ENCODE measurements around the gene RAE1.

RAE1 gene

GRCh38 chr20:57351042-57351783 is at the start of gene RAE1:
Gene RAE1, plus strand, starts transcription at chr20:57351255. Its CDS starts 2,784 bp downstream, at chr20:57354039.
- peak; percentile 87 for DNase-seq

DNA sequence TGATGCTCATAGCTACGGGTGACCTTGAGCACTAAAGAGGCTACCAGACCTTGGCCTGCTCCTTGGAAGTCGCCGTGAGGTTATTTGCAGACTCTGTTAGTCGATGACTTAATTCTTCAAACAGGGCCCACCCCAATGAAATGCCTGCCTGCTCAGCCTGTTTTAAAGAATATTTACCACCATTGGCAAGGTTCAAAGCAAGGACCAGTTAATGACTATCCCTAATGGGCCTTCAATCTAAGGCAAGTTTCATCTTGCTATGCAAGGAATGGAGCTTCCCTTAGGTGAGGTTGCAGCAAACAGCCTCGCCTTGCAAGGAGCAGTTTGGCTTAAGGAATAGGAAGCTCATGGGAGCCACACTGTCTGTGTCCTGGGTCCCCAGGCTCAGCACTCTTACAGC is 44.3 kb upstream of the RAE1 start:
- no peak for DNase-seq

GRCh38 chr20:57308451-57309271 is 42.4 kb upstream of the RAE1 start:
- DNase-seq, result no peak

- no peak for DNase-seq
Measured at GRCh38 chr20:57309544-57310115, 41.4 kb upstream of the RAE1 start.

GRCh38 chr20:57310821-57311514 is 40.1 kb upstream of the RAE1 start:
- no peak for DNase-seq

GRCh38 chr20:57312138-57312537 is 38.9 kb upstream of the RAE1 start:
- DNase-seq, result no peak

GRCh38 chr20:57313230-57313629 is 37.8 kb upstream of the RAE1 start:
- no peak for DNase-seq

DNA sequence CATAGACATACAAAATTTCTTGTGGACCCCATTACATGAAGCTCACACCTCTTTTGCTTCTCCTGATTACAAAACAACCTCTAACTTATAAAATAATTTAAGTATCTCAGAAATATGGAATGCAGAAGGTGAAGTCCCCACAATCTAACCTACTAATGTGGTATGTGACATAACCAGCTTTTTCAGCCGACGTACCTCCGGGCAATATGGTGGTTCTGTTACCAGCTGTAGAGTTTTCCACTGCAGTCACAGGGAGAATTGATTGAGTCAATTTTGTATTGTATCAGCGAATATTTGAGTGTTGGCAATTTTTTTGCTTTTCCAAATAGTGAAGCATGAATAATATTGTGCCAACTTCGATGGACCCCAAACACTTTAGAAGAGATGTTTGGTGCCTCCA is 37.1 kb upstream of the RAE1 start:
- no peak for DNase-seq

DNA sequence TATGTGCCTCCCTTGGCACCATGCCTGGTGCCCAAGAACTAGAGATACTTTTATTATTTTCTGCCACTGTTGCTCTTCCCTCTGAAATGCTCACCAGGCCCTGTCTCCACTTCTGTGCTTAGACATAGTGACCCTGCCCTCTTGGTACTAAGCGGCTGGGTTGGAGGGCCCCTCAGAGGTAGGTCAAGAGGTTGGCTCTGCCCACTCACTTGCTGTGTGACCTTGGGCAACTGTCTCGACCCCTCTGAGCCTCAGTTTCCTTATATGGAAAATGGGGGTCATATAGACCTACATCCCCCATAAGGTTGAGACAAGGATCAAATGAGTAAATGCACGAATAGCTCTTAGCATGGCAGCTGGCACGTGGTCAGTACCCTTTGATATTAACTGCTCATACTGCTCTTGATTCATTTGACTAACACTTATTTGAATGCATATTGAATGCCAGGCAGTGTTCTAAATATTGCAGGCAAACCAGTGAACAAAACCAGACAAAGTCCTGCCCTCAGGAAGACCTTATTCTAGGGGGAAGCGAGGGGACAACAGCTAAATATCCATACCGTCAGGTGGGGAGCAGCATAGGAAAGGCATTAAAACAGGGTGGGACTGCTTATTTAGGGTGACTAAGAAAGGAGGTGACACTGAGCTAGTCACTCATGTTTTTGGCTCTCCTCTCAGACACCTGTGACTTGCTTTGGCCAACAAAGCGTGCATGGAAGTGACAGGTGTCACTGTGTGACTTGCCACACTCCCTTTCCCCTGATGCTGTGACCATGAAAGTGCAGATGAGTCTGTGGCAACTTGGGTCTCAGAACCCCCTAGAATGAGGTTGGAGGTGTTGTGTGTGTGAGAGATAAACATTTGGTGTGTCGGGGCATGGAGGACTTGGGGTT is 35.7 kb upstream of the RAE1 start:
- no peak for DNase-seq

- DNase-seq, result no peak
Measured at GRCh38 chr20:57315976-57316480, 35.0 kb upstream of the RAE1 start.

- no peak for DNase-seq
Measured at GRCh38 chr20:57316795-57317201, 34.3 kb upstream of the RAE1 start.

DNA sequence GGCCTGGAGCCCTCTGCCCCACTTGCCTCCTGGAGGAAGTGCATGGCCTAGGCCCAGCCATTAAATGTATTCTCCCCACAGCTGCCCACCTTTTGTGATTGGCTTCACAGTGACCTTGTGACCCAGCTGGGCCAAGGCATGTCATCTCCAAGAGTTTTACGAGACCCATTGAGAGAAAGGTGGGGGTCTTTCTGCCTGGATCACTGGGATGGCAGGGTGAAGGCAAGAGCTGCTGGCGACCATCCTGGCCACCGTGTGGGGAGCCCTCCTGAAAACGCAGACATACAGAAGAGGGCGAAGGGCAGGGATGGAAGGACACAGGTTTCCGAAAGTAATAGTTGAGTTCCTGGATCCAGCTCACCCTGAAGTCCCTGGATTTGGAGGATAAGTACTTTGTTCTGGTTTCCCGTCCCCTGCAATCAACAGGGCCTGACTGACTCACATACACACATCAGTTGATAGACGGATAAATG is 33.7 kb upstream of the RAE1 start:
- DNase-seq, result no peak

DNA sequence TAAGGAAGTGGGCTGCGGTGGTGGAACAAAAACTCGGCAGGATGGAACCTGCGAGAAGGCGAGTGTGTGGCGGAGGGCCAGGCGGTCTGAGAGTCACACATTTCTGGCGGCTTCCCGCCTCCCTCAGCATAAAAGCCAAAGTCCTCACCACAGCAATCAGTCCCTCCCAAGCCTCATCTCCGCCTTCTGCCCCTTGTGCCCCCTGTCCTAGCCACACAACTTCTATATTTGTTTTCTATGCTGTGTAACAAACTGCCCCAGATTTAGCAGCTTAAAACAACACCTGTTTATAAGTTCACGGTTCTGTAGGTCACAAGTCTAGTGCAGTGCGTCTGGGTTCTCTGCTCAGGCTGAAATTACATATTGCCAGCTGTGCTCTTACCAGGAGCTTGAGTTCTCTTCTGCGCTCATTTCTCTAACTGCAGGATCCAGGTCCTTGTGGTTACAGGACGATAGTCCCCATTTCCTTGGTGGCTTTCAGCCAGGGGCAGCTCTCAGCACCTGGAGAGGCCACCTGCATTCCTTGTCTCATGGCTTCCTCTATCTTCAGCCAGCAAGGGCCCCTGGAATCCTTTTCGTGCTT is 33.2 kb upstream of the RAE1 start:
- DNase-seq, result no peak

- no peak for DNase-seq
Measured at GRCh38 chr20:57319584-57319983, 31.5 kb upstream of the RAE1 start.

- DNase-seq, result no peak
Measured at GRCh38 chr20:57320358-57320757, 30.7 kb upstream of the RAE1 start.

GRCh38 chr20:57321142-57321541 is 29.9 kb upstream of the RAE1 start:
- DNase-seq, result no peak

GRCh38 chr20:57322476-57322875 is 28.6 kb upstream of the RAE1 start:
- DNase-seq, result no peak

GRCh38 chr20:57323034-57323433 is 28.0 kb upstream of the RAE1 start:
- DNase-seq, result no peak

DNA sequence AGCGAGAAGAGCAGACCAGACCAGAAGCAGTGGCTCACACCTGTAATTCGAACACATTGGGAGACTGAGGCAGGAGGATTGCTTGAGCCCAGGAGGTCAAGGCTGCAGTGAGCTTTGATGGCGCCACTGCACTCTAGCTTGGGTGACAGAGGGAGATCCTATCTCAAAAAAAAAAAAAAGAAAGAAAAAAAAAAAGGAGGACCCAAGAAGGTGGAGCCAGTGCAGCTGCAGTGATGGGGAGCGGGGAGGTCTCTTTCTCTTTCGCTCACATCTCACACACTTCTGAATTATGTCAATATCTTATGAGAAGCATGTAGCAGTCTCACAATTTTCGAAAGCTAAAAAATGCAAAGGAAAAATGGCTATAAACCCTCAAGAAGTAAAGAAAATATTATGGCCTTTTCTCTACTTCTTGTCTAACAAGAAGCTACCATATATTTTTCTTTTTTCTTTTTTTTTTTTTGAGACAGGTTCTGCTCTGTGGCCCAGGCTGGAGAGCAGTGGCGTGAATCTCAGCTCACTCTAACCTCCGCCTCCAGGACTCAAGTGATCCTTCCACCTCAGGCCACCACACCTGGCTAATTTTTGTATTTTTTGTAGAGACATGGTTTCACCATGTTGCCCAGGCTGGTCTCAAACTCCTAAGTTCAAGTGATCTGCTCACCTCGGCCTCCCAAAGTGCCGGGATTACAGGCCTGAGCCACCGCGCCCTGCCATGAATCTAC is 25.3 kb upstream of the RAE1 start:
- no peak for DNase-seq

DNA sequence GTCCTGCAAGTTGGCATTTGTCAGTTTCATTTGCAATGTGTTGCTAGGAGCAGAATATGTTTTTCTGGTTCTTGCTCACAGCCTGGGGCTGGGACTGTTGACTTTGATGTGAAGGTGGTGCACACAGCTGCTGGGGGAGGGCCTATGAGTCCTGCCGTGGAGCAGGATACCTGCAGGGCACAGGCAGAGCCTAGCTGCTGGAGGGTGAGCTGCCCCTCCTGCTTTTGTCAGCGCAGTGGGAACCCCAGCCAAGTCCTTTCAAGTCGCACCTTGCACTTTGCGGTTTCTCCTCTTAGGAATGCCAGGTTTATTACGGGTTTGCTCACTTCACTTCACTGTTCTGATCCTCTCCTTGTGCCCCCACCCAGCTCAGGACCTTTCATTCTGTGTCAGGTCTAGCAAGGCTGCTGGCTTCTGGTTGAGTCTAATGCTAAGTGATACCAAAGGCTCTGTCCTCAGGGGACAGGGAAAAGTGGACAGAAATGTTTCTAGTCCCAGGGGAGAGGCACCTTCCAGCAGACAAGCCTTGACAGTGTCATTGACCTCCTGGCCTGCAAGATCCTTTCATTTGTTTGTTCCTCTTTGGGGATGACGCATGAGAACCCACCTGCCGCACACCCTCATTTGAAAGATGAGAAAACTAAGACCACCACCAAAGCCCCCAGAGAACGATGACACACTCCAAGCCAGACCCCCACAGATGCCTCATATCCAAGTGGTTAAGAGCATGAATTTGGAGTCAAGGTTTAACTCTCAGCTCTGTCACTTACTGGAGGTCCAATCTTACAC is 24.2 kb upstream of the RAE1 start:
- DNase-seq, result no peak

All from activated T-cell treated with anti-CD3 and anti-CD28 coated beads, Interleukin-2, amount 50 U/mL, for 1 hour (primary cell).